ENCODE measurements around the gene UNC80.

The UNC80 gene

GRCh38 chr2:209818939-209819338, 47.3 kb downstream of the UNC80 start:
- no peak for DNase-seq

GRCh38 chr2:209821806-209822205, 50.2 kb downstream of the UNC80 start:
- DNase-seq: no peak

- no peak for DNase-seq
These were observed 51.9 kb downstream of the UNC80 start for GRCh38 chr2:209823484-209823883.

GRCh38 chr2:209824391-209824790, 52.8 kb downstream of the UNC80 start:
- no peak for DNase-seq

GRCh38 chr2:209830722-209831465, 59.3 kb downstream of the UNC80 start:
- no peak for DNase-seq

- no peak for DNase-seq
These were observed 63.1 kb downstream of the UNC80 start for GRCh38 chr2:209834767-209835166.

GRCh38 chr2:209840434-209840833, 68.8 kb downstream of the UNC80 start:
- DNase-seq: no peak

- DNase-seq: no peak
These were observed 74.0 kb downstream of the UNC80 start for GRCh38 chr2:209845666-209846065.

- DNase-seq: no peak
These were observed 93.2 kb downstream of the UNC80 start for GRCh38 chr2:209864716-209865295.

- DNase-seq: no peak
These were observed 96.8 kb downstream of the UNC80 start for GRCh38 chr2:209868271-209868994.

- no peak for DNase-seq
These were observed 98.4 kb downstream of the UNC80 start for GRCh38 chr2:209870067-209870466.

GRCh38 chr2:209872675-209873074, 101.0 kb downstream of the UNC80 start:
- DNase-seq: no peak

GRCh38 chr2:209875270-209875669, 103.6 kb downstream of the UNC80 start:
- no peak for DNase-seq

- DNase-seq: no peak
These were observed 104.6 kb downstream of the UNC80 start for GRCh38 chr2:209876211-209876610.

- DNase-seq: no peak
These were observed 107.1 kb downstream of the UNC80 start for GRCh38 chr2:209878701-209879100.

- DNase-seq: no peak
These were observed 129.0 kb downstream of the UNC80 start for GRCh38 chr2:209900638-209901037.

- DNase-seq: no peak
These were observed 129.5 kb downstream of the UNC80 start for GRCh38 chr2:209901172-209901571.

- no peak for DNase-seq
These were observed 134.1 kb downstream of the UNC80 start for GRCh38 chr2:209905691-209906090.

GRCh38 chr2:209907746-209908145, 136.1 kb downstream of the UNC80 start:
- no peak for DNase-seq

GRCh38 chr2:209908511-209908910, 136.9 kb downstream of the UNC80 start:
- no peak for DNase-seq

GRCh38 chr2:209911486-209911885, 139.9 kb downstream of the UNC80 start:
- DNase-seq: no peak

- DNase-seq: no peak
These were observed 142.2 kb downstream of the UNC80 start for GRCh38 chr2:209913786-209914345.

- no peak for DNase-seq
These were observed 145.6 kb downstream of the UNC80 start for GRCh38 chr2:209917154-209917771.

Data from CD4-positive, alpha-beta T cell treated with Interferon gamma for 1 hour (primary cell).